H9 (cell line): ENCODE measurements around the gene TMEM219. TPM values are rescaled to one million over a fixed set of nuclear protein-coding genes. Genes with fewer than 3 reads are reported as not detected.

ENCODE experiments used
- DNase-seq: peaks from one replicate; pipeline ENCODE4 v3.0.0-alpha.2; 2017
- H2AFZ ChIP-seq: one replicate; pipeline ENCODE4 v1.6.1; 2013; ENCODE audit warnings: mild to moderate bottlenecking, low read length, control low read depth, moderate library complexity
- H2AK5ac ChIP-seq: 2 replicates; pipeline ENCODE4 v1.6.1; 2013; ENCODE audit warnings: low read length, control low read depth, mixed read lengths; ENCODE audit not compliant: insufficient read length
- H2BK120ac ChIP-seq: one replicate; pipeline ENCODE4 v1.6.1; 2013; ENCODE audit warnings: low read depth, mild to moderate bottlenecking, low read length, control low read depth, inconsistent platforms; ENCODE audit not compliant: poor library complexity, severe bottlenecking
- H2BK12ac ChIP-seq: 2 replicates; pipeline ENCODE4 v1.6.1; 2013; ENCODE audit warnings: low read length, control low read depth, mixed read lengths, low read depth; ENCODE audit not compliant: insufficient read length
- H2BK15ac ChIP-seq: 2 replicates; pipeline ENCODE4 v1.6.1; 2013; ENCODE audit warnings: low read depth, low read length, control low read depth
- H2BK20ac ChIP-seq: one replicate; pipeline ENCODE4 v1.6.1; 2013; ENCODE audit warnings: low read depth, mild to moderate bottlenecking, low read length, control low read depth, inconsistent platforms; ENCODE audit not compliant: poor library complexity, severe bottlenecking
- H2BK5ac ChIP-seq: 2 replicates; pipeline ENCODE4 v1.6.1; 2013; ENCODE audit warnings: low read length, control low read depth, mixed read lengths; ENCODE audit not compliant: insufficient read length
- H3K14ac ChIP-seq: 2 replicates; pipeline ENCODE4 v1.6.1; 2013; ENCODE audit warnings: low read length, control low read depth; ENCODE audit not compliant: insufficient read depth
- H3K18ac ChIP-seq: 2 replicates; pipeline ENCODE4 v1.6.1; 2013; ENCODE audit warnings: low read depth, mild to moderate bottlenecking, mixed read lengths, low read length, control low read depth; ENCODE audit not compliant: insufficient read length
- H3K23ac ChIP-seq: 2 replicates; pipeline ENCODE4 v1.6.1; 2013; ENCODE audit warnings: low read length, control low read depth, mixed read lengths, low read depth; ENCODE audit not compliant: insufficient read length
- H3K23me2 ChIP-seq: 2 replicates; pipeline ENCODE4 v1.6.1; 2013; ENCODE audit warnings: low read depth, mild to moderate bottlenecking, mixed read lengths, low read length, control low read depth; ENCODE audit not compliant: insufficient read length, poor library complexity, severe bottlenecking
- H3K27ac ChIP-seq: 2 replicates; pipeline ENCODE4 v1.5.1; 2013; ENCODE audit warnings: low read length, control low read depth, mixed read lengths, low read depth; ENCODE audit not compliant: insufficient read length
- H3K27me3 ChIP-seq: 2 replicates; pipeline ENCODE4 v1.6.1; 2013; ENCODE audit warnings: low read length, control low read depth, inconsistent platforms; ENCODE audit not compliant: insufficient read depth
- H3K4ac ChIP-seq: 2 replicates; pipeline ENCODE4 v1.6.1; 2013; ENCODE audit warnings: low read depth, mild to moderate bottlenecking, control low read depth, inconsistent platforms, low read length, moderate library complexity
- H3K4me1 ChIP-seq: 2 replicates; pipeline ENCODE4 v1.6.1; 2013; ENCODE audit warnings: low read length, control low read depth, inconsistent platforms; ENCODE audit not compliant: insufficient read depth
- H3K4me2 ChIP-seq: 2 replicates; pipeline ENCODE4 v1.6.1; 2013; ENCODE audit warnings: low read length, control low read depth, mixed read lengths; ENCODE audit not compliant: insufficient read length, insufficient read depth
- H3K56ac ChIP-seq: 2 replicates; pipeline ENCODE4 v1.6.1; 2013; ENCODE audit warnings: low read depth, mild to moderate bottlenecking, mixed read lengths, low read length, control low read depth; ENCODE audit not compliant: insufficient read length
- H3K79me1 ChIP-seq: 2 replicates; pipeline ENCODE4 v1.6.1; 2013; ENCODE audit warnings: low read depth, mild to moderate bottlenecking, moderate library complexity, low read length, control low read depth, inconsistent platforms; ENCODE audit not compliant: insufficient read depth, poor library complexity, severe bottlenecking
- H3K79me2 ChIP-seq: 2 replicates; pipeline ENCODE4 v1.6.1; 2013; ENCODE audit warnings: low read length, control low read depth, inconsistent platforms; ENCODE audit not compliant: insufficient read depth
- H3K9ac ChIP-seq: 2 replicates; pipeline ENCODE4 v1.6.1; 2013; ENCODE audit warnings: low read length, control low read depth, mixed read lengths; ENCODE audit not compliant: insufficient read length; ENCODE audit errors: extremely low read depth
- H3K9me3 ChIP-seq: one replicate; pipeline ENCODE4 v1.6.1; 2013; ENCODE audit warnings: low read depth, low read length, inconsistent platforms; ENCODE audit not compliant: control insufficient read depth
- H3T11ph ChIP-seq: one replicate; pipeline ENCODE4 v1.6.1; 2013; ENCODE audit warnings: mild to moderate bottlenecking, low read length, control low read depth, inconsistent platforms
- H4K20me1 ChIP-seq: one replicate; pipeline ENCODE4 v1.6.1; 2013; ENCODE audit not compliant: control insufficient read depth, insufficient read length, insufficient read depth
- H4K5ac ChIP-seq: 2 replicates; pipeline ENCODE4 v1.6.1; 2013; ENCODE audit warnings: low read depth, mild to moderate bottlenecking, mixed read lengths, low read length, control low read depth; ENCODE audit not compliant: insufficient read length
- H4K8ac ChIP-seq: replicated peaks from 2 replicates; pipeline ENCODE4 v1.6.1; 2013; ENCODE audit warnings: low read length, control low read depth, mixed read lengths, low read depth; ENCODE audit not compliant: insufficient read length
- H4K91ac ChIP-seq: 2 replicates; pipeline ENCODE4 v1.6.1; 2013; ENCODE audit warnings: low read depth, mild to moderate bottlenecking, moderate library complexity, mixed read lengths, low read length, control low read depth; ENCODE audit not compliant: insufficient read length
- H3K27ac Mint-ChIP-seq, 3 experiments: 2 replicates in 2 of 3; 3 replicates in 1 of 3; pipeline ENCODE4 v1.8.0; 2020 to 2021; ENCODE audit warnings: mixed read lengths in 3 of 3, mild to moderate bottlenecking in 1 of 3, moderate library complexity in 1 of 3
- H3K27me3 Mint-ChIP-seq: 2 replicates; pipeline ENCODE4 v1.8.0; 2021; ENCODE audit warnings: low read depth, mild to moderate bottlenecking, moderate library complexity, mixed read lengths
- H3K36me3 Mint-ChIP-seq, 3 experiments: 2 replicates in 2 of 3; 3 replicates in 1 of 3; pipeline ENCODE4 v1.8.0; 2020 to 2021; ENCODE audit warnings: low read depth in 3 of 3, mixed read lengths in 3 of 3; ENCODE audit not compliant: insufficient read depth in 1 of 3
- H3K4me1 Mint-ChIP-seq, 2 experiments: 2 replicates each; pipeline ENCODE4 v1.8.0; 2020; ENCODE audit warnings: mixed read lengths in 2 of 2
- H3K4me3 Mint-ChIP-seq, 2 experiments: 2 replicates in 1 of 2; 3 replicates in 1 of 2; pipeline ENCODE4 v1.8.0; 2020 to 2021; ENCODE audit warnings: mild to moderate bottlenecking in 2 of 2, mixed read lengths in 2 of 2, moderate library complexity in 1 of 2
- H3K9me3 Mint-ChIP-seq, 2 experiments: 2 replicates in 1 of 2; 3 replicates in 1 of 2; pipeline ENCODE4 v1.8.0; 2020; ENCODE audit warnings: mild to moderate bottlenecking in 2 of 2, mixed read lengths in 2 of 2, moderate library complexity in 1 of 2
- CTCF ChIP-seq: fragments of 200-600 bp; sonication (generic); conservative IDR thresholded peaks from 3 replicates; pipeline ENCODE4 v1.8.0; 2021; ENCODE audit warnings: antibody characterized with exemption, mild to moderate bottlenecking
- WGBS: extraction: QIAGEN DNeasy Blood & Tissue Kit; methylation state at CpG from one replicate; pipeline ENCODE4 v1.1.7; 2013; ENCODE audit warnings: missing lambda C conversion rate, low lambda C conversion rate, mixed read lengths; ENCODE audit not compliant: insufficient read length; ENCODE audit errors: extremely low coverage; 5-methylcytosine and 5-hydroxymethylcytosine counted together
- total RNA-seq: library from RNA; stranded (reverse); gene quantifications from 2 replicates; pipeline ENCODE4 v1.2.1, GENCODE V29; 2021

The TMEM219 gene
- total RNA-seq, 1 experiment from 2014 or later, result 89.1 TPM

- no peak overlapping the region for H3T11ph ChIP-seq
- Mint-ChIP-seq H3K27me3 (peaks cover 4% of the 10 kb centered on the region), H3K36me3 (peaks cover 5 to 21% (median 20%) of the 10 kb centered on the region in 3 experiments), H3K27ac (no peak overlapping the region), H3K4me1 (peaks cover 13 to 16% of the 10 kb centered on the region in 2 experiments), H3K9me3 (no peaks in the 10 kb centered on the region), H3K4me3 (peak overlapping the region; percentile 78 to 87)
- H3K4ac ChIP-seq, result no peak overlapping the region
- H2BK15ac ChIP-seq, result no peak overlapping the region
- TF ChIP-seq CTCF, result no peak
- no peak overlapping the region for H3K18ac ChIP-seq
- H2BK120ac ChIP-seq, result no peak overlapping the region
- H3K9ac ChIP-seq, result no peak overlapping the region
- H2BK5ac ChIP-seq, result no peak overlapping the region
- no peak overlapping the region for H3K27ac ChIP-seq
- peak overlapping the region; percentile 73 for H2BK12ac ChIP-seq
- no peaks in the 10 kb centered on the region for H3K79me2 ChIP-seq
- no peak overlapping the region for H4K5ac ChIP-seq
- H3K4me1 ChIP-seq, result no peaks in the 10 kb centered on the region; the same call in 1 of the 2 replicates
- WGBS, result no CpG with 5 or more reads among the region's 14 CpGs
- peak overlapping the region; percentile 47 for H3K4me2 ChIP-seq
- H3K14ac ChIP-seq, result no peak overlapping the region; the same call in 1 of the 2 replicates
- H4K8ac ChIP-seq, result no peak overlapping the region
- H3K27me3 ChIP-seq, result no peaks in the 10 kb centered on the region
- no peak for DNase-seq
- no peaks in the 10 kb centered on the region for H3K79me1 ChIP-seq
- no peak overlapping the region for H4K91ac ChIP-seq
- peaks cover 9% of the 10 kb centered on the region for H3K23me2 ChIP-seq
- H3K9me3 ChIP-seq, result no peaks in the 10 kb centered on the region
- H4K20me1 ChIP-seq, result no peaks in the 10 kb centered on the region
- H2BK20ac ChIP-seq, result no peak overlapping the region
- H3K56ac ChIP-seq, result no peak overlapping the region
- no peak overlapping the region for H3K23ac ChIP-seq
- no peak overlapping the region for H2AFZ ChIP-seq
- no peak overlapping the region for H2AK5ac ChIP-seq
These were observed 1.3 kb downstream of the TMEM219 start for GRCh38 chr16:29963021-29963743.
